ENCODE data around the gene OR10K1. TPM values are rescaled to one million over a fixed set of nuclear protein-coding genes. Genes with fewer than 3 reads are reported as not detected.
"Not testable (repeated sequence)": the region's sequence is repeated elsewhere in the genome, so short reads cannot be mapped to it uniquely, and the experiment has no call there.

Gene OR10K1
- total RNA-seq, 1 experiment from 2014 or later: not detected

GRCh38 chr1:158422212-158422611 lies 39.4 kb upstream of the OR10K1 start (continued):
- no peak for TF ChIP-seq ZBTB43 (CRISPR knock-in tag; IDR thresholded peaks at IDR 0.05)

- no peak for ATAC-seq
- CTCF ChIA-PET: interaction anchor here (1.0 kb wide), 1 partner anchor 71 kb away, joined by 5 read pairs; no protein-coding TSS in a partner anchor
- Mint-ChIP-seq H3K27ac (no peak overlapping the region), H3K4me3 (no peak overlapping the region), H3K9me3 (peaks cover 24% of the 10 kb centered on the region), H3K36me3 (no peaks in the 10 kb centered on the region), H3K27me3 (ENCODE audit: low read depth) (no peaks in the 10 kb centered on the region), H3K4me1 (peaks cover 31% of the 10 kb centered on the region)
- TF ChIP-seq ZBTB21 (CRISPR knock-in tag; IDR thresholded peaks at IDR 0.05; ENCODE audit: borderline replicate concordance): no peak
- no peak for TF ChIP-seq FOXK1 (CRISPR knock-in tag; IDR thresholded peaks at IDR 0.05)
- no peak for TF ChIP-seq ZBTB43 (CRISPR knock-in tag; IDR thresholded peaks at IDR 0.05)
- no peak for TF ChIP-seq HMGXB4 (CRISPR knock-in tag; IDR thresholded peaks at IDR 0.05)
- no peak for TF ChIP-seq RORB (CRISPR knock-in tag; IDR thresholded peaks at IDR 0.05)
- TF ChIP-seq NR1H2 (CRISPR knock-in tag; IDR thresholded peaks at IDR 0.05): no peak
- DNase-seq (ENCODE audit: low spot score): no peak
- POLR2A ChIA-PET: no interaction called here
These were observed 36.6 kb upstream of the OR10K1 start for GRCh38 chr1:158425027-158425426.

- no peak within 1 kb of the TSS for H3K4me3 Mint-ChIP-seq
- H3K27me3 Mint-ChIP-seq (ENCODE audit: low read depth): no peaks in the 10 kb centered on the region
- TF ChIP-seq ZBTB21 (CRISPR knock-in tag; IDR thresholded peaks at IDR 0.05; ENCODE audit: borderline replicate concordance) (no peak), ATF1 (CRISPR knock-in tag; IDR thresholded peaks at IDR 0.05) (no peak), TEAD4 (CRISPR knock-in tag; IDR thresholded peaks at IDR 0.05) (no peak), ATF2 (CRISPR knock-in tag; IDR thresholded peaks at IDR 0.05; ENCODE audit: borderline replicate concordance, low read depth) (no peak), FOXJ3 (CRISPR knock-in tag; IDR thresholded peaks at IDR 0.05; ENCODE audit: borderline replicate concordance) (no peak), FOXK1 (CRISPR knock-in tag; IDR thresholded peaks at IDR 0.05) (no peak), CBFB (CRISPR knock-in tag; IDR thresholded peaks at IDR 0.05; ENCODE audit: low read depth) (no peak), CDX4 (CRISPR knock-in tag; IDR thresholded peaks at IDR 0.05; ENCODE audit: borderline replicate concordance) (no peak)
- H3K9me3 Mint-ChIP-seq: peaks cover 17% of the 10 kb centered on the region
- H3K4me1 Mint-ChIP-seq: peaks cover 30% of the 10 kb centered on the region
- ATAC-seq (no peak), DNase-seq (ENCODE audit: low spot score) (no peak)
- no peak within 1 kb of the TSS; the same call in 1 of the 2 replicates for H3K27ac Mint-ChIP-seq
- ChIA-PET CTCF (no interaction called here), POLR2A (no interaction called here)
- no peaks in the 10 kb centered on the region for H3K36me3 Mint-ChIP-seq
These were observed 35.5 kb upstream of the OR10K1 start, which contains the start of gene OR10K2 for GRCh38 chr1:158426137-158426536. OR10K2 (minus strand) TSS chr1:158426237; CDS start chr1:158420866, 5,371 bp downstream.

- DNase-seq (ENCODE audit: low spot score); H3K27me3 Mint-ChIP-seq (ENCODE audit: low read depth); CTCF ChIA-PET; ATAC-seq; H3K4me3 Mint-ChIP-seq; H3K27ac Mint-ChIP-seq; H3K4me1 Mint-ChIP-seq; POLR2A ChIA-PET: not testable (repeated sequence)
- Mint-ChIP-seq H3K9me3 (peaks cover 42% of the 10 kb centered on the region), H3K36me3 (peaks cover 12% of the 10 kb centered on the region)
These were observed 31.5 kb upstream of the OR10K1 start for GRCh38 chr1:158430163-158430562.
